Esophagus muscularis mucosa (tissue), 4 donors: ENCODE results near the gene TANGO2. TPM values are rescaled to one million over a fixed set of nuclear protein-coding genes. Genes with fewer than 3 reads are reported as not detected.

ENCODE experiments used
- DNase-seq: peaks from one replicate; pipeline ENCODE4 v3.0.0-alpha.2; 2017; ENCODE audit errors: extremely low spot score
- H3K27ac ChIP-seq, 4 donors: fragments of 200-600 bp; sonication (generic); replicated peaks in 1 of 4; 1 replicate in 3 of 4; 2 replicates in 1 of 4; pipeline ENCODE4 v1.5.1; 2016 to 2019; ENCODE audit warnings: mild to moderate bottlenecking in 1 of 4
- H3K27me3 ChIP-seq, 4 donors: fragments of 200-600 bp; sonication (generic); one replicate each; pipeline versions ENCODE4 v1.5.1 to v1.6.0; 2016 to 2019
- H3K36me3 ChIP-seq, 4 donors: fragments of 200-600 bp; sonication (generic); one replicate each; pipeline ENCODE4 v1.5.1; 2016 to 2019
- H3K4me1 ChIP-seq, 4 donors: fragments of 200-600 bp; sonication (generic); one replicate each; pipeline ENCODE4 v1.5.1; 2016 to 2019
- H3K4me3 ChIP-seq, 4 donors: fragments of 200-600 bp; sonication (generic); 1 replicate in 2 of 4; 2 replicates in 2 of 4; pipeline ENCODE4 v1.5.1; 2016 to 2019; ENCODE audit warnings: mild to moderate bottlenecking in 4 of 4, moderate library complexity in 1 of 4
- H3K9me3 ChIP-seq, 4 donors: fragments of 200-600 bp; sonication (generic); 1 replicate in 3 of 4; 2 replicates in 1 of 4; pipeline ENCODE4 v1.5.1; 2016 to 2019
- CTCF ChIP-seq, 3 experiments: fragments of 200-600 bp in 2 of 3; fragments of 450-650 bp in 1 of 3; sonication (generic) in 2 of 3; IDR thresholded peaks; one replicate each; pipeline ENCODE4 v1.5.1; 2017 to 2019; ENCODE audit warnings: antibody characterized with exemption in 3 of 3, mild to moderate bottlenecking in 2 of 3, moderate library complexity in 1 of 3
- EP300 ChIP-seq: sonication (generic); formaldehyde crosslinking; IDR thresholded peaks from one replicate; pipeline ENCODE4 v1.6.1; 2017; ENCODE audit warnings: antibody characterized with exemption
- POLR2A ChIP-seq: fragments of 450-650 bp; IDR thresholded peaks from one replicate; pipeline ENCODE4 v1.6.1; 2017; ENCODE audit warnings: antibody characterized with exemption, moderate library complexity, mild to moderate bottlenecking, low read depth
- POLR2AphosphoS5 ChIP-seq, 2 donors: sonication (generic); formaldehyde crosslinking; IDR thresholded peaks; one replicate each; pipeline ENCODE4 v1.6.1; 2017; ENCODE audit warnings: antibody characterized with exemption in 2 of 2
- WGBS: methylation state at CpG from one replicate; pipeline ENCODE4 v1.1.5; 2018; 5-methylcytosine and 5-hydroxymethylcytosine counted together
- intact Hi-C: fragments of 100-400 bp; cut with DNase I; formaldehyde crosslinking; loops from one replicate; pipeline ENCODE4 v1.15.1; 2023
- total RNA-seq, 4 donors: library from RNA; depleted of rRNA; stranded (reverse); fragments of >200 nt; gene quantifications; one replicate each; pipeline versions ENCODE4 v1.1.0 to v1.2.1, GENCODE V29; 2016

TANGO2 gene
- total RNA-seq, 4 donors from 2014 or later: 37.1 to 44.4 (median 42.3) TPM

- no peak overlapping the region for H3K27ac ChIP-seq
- peaks cover 34 to 79% (median 72%) of the 10 kb centered on the region in 4 donors for H3K4me1 ChIP-seq
- peaks cover 0 to 5% (median 2%) of the 10 kb centered on the region in 4 donors for H3K9me3 ChIP-seq
- WGBS: 76% methylated on average over 6 of the region's 8 CpGs
- H3K4me3 ChIP-seq: no peak overlapping the region
- no peaks in the 10 kb centered on the region for H3K36me3 ChIP-seq
- H3K27me3 ChIP-seq: no peaks in the 10 kb centered on the region
- no peak for DNase-seq
- intact Hi-C loops: no loop called here
- TF ChIP-seq CTCF (IDR thresholded peaks at IDR 0.05) (no peak), EP300 (no peak), POLR2A (no peak), POLR2AphosphoS5 (IDR thresholded peaks at IDR 0.05) (no peak)
These were observed 21.7 kb upstream of the TANGO2 start for GRCh38 chr22:19998991-19999820.

GRCh38 chr22:20000246-20001081, 20.4 kb upstream of the TANGO2 start:
- H3K36me3 ChIP-seq: no peaks in the 10 kb centered on the region
- intact Hi-C loops: no loop called here
- 80% methylated on average over 9 of the region's 14 CpGs for whole genome bisulfite sequencing
- no peak overlapping the region for H3K4me3 ChIP-seq
- H3K4me1 ChIP-seq: peaks cover 34 to 71% (median 64%) of the 10 kb centered on the region in 4 donors
- H3K9me3 ChIP-seq: peaks cover 0 to 5% (median 2%) of the 10 kb centered on the region in 4 donors
- DNase-seq: no peak
- H3K27ac ChIP-seq: peak overlapping the region in 3 of 4 donors; percentile 2 to 34 (median 8)
- H3K27me3 ChIP-seq: no peaks in the 10 kb centered on the region
- TF ChIP-seq POLR2A (no peak), POLR2AphosphoS5 (IDR thresholded peaks at IDR 0.05) (no peak), EP300 (no peak), CTCF (IDR thresholded peaks at IDR 0.05) (no peak)

GRCh38 chr22:20001082-20001638, 19.8 kb upstream of the TANGO2 start:
- TF ChIP-seq EP300 (no peak), POLR2A (no peak), POLR2AphosphoS5 (IDR thresholded peaks at IDR 0.05) (no peak), CTCF (IDR thresholded peaks at IDR 0.05) (no peak)
- DNase-seq: no peak
- Histone ChIP-seq H3K4me3 (no peak overlapping the region), H3K27me3 (no peaks in the 10 kb centered on the region), H3K9me3 (peaks cover 0 to 5% (median 2%) of the 10 kb centered on the region in 4 donors), H3K27ac (peak overlapping the region in 3 of 4 donors; percentile 51 to 58 (median 55)), H3K4me1 (peaks cover 32 to 64% (median 57%) of the 10 kb centered on the region in 4 donors), H3K36me3 (no peaks in the 10 kb centered on the region)
- intact Hi-C loops: no loop called here
- WGBS: 84% methylated on average over 9 of the region's 11 CpGs

DNA sequence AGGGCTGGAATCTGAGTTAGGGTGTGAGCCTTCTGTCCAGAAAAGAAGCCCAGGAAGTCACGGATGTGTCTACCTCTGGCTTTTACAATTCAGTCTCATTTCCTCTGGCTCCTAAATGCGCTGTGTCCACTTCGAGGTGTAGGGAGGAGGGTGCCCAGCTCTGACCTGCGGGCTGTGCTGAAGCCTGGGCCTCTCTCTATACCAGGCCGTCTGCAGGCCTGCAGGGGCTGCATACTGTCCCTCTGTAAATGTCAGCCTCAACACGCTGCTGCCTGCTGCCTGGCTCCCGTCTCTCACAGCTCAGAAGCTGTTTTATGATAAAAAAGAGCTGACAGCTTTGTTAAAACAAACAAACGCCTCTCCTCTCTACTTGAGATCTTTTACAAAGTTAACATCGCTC, 18.8 kb upstream of the TANGO2 start:
- peaks cover 32 to 54% (median 48%) of the 10 kb centered on the region in 4 donors for H3K4me1 ChIP-seq
- TF ChIP-seq CTCF (IDR thresholded peaks at IDR 0.05): no peak
- no peak for TF ChIP-seq EP300
- no peak for TF ChIP-seq POLR2A
- no peak for TF ChIP-seq POLR2AphosphoS5 (IDR thresholded peaks at IDR 0.05)
- no peak for DNase-seq
- no peaks in the 10 kb centered on the region for H3K27me3 ChIP-seq
- H3K9me3 ChIP-seq: peaks cover 0 to 5% (median 2%) of the 10 kb centered on the region in 4 donors
- peak overlapping the region; percentile 40 to 58 (median 53) for H3K27ac ChIP-seq
- 55% methylated on average over 6 of the region's 9 CpGs for WGBS
- H3K4me3 ChIP-seq: no peak overlapping the region
- H3K36me3 ChIP-seq: no peaks in the 10 kb centered on the region
- intact Hi-C loops: no loop called here
